Endothelial cell (in vitro differentiated cells): Measurements from ENCODE around the gene IQCH. TPM values are rescaled to one million over a fixed set of nuclear protein-coding genes. Genes with fewer than 3 reads are reported as not detected.

Experiments
- DNase-seq: peaks from one replicate; pipeline ENCODE4 v3.0.0; 2021; ENCODE audit warnings: low spot score
- H3K27ac Mint-ChIP-seq: one replicate; pipeline ENCODE4 v1.8.0; 2021; ENCODE audit warnings: mixed read lengths, inconsistent platforms; ENCODE audit not compliant: unreplicated experiment
- H3K27me3 Mint-ChIP-seq: one replicate; pipeline ENCODE4 v1.8.0; 2021; ENCODE audit warnings: mild to moderate bottlenecking, moderate library complexity, mixed read lengths, inconsistent platforms; ENCODE audit not compliant: unreplicated experiment
- H3K36me3 Mint-ChIP-seq: one replicate; pipeline ENCODE4 v1.8.0; 2021; ENCODE audit warnings: mild to moderate bottlenecking, low read depth, mixed read lengths, inconsistent platforms; ENCODE audit not compliant: unreplicated experiment
- H3K4me1 Mint-ChIP-seq: one replicate; pipeline ENCODE4 v1.8.0; 2021; ENCODE audit warnings: mild to moderate bottlenecking, mixed read lengths, inconsistent platforms; ENCODE audit not compliant: unreplicated experiment
- H3K4me3 Mint-ChIP-seq: one replicate; pipeline ENCODE4 v1.8.0; 2021; ENCODE audit warnings: mild to moderate bottlenecking, mixed read lengths, inconsistent platforms; ENCODE audit not compliant: unreplicated experiment
- H3K9me3 Mint-ChIP-seq: one replicate; pipeline ENCODE4 v1.8.0; 2021; ENCODE audit warnings: mixed read lengths, inconsistent platforms; ENCODE audit not compliant: unreplicated experiment
- total RNA-seq: library from RNA; stranded (reverse); fragmentation: NEBNext Ultra II Directional; extraction: Animal tissue kit (Norgen Biotek cat#: 25700); gene quantifications from one replicate; pipeline ENCODE4 v1.2.1, GENCODE V29; 2021; ENCODE audit not compliant: unreplicated experiment
- TF ChIP-seq, protein P1 (sequence below): fragments of 200-600 bp; sonication (generic); IDR thresholded peaks from one replicate; pipeline ENCODE4 v1.5.0; 2021; ENCODE audit warnings: antibody characterized with exemption; ENCODE audit not compliant: unreplicated experiment

IQCH gene
- total RNA-seq, 1 donor from 2014 or later = 2.4 TPM

DNA sequence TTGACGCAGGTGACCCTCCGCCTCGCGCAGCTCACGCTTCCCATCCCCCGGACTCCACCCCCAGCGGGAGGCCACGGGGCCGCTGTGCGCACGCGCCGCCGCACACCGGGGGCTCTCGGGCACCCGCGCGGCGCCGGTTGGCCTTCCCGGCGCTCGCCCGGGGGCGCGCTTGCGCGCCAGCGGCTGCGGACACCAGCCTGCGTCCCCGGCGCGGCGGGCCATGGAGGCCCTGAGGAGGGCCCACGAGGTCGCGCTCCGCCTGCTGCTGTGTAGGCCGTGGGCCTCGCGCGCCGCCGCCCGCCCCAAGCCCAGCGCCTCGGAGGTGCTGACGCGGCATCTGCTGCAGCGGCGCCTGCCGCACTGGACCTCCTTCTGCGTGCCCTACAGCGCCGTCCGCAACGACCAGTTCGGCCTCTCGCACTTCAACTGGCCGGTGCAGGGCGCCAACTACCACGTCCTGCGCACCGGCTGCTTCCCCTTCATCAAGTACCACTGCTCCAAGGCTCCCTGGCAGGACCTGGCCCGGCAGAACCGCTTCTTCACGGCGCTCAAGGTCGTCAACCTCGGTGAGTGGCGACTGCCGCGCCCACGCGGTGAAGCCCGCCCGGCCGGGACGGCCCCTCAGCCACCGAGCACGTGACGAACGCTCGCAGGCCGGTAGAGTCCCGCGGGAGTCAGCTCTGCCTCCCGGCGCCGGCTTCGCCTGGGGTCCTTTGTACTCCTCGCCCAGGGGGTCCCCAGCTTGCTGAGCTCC, 266.6 kb downstream of the IQCH start, which contains the start of gene C15orf61:
C15orf61 (plus strand) TSS at position 103 of the 754 bp plus-strand sequence; CDS start at position 221, 118 bp downstream.
- no peaks in the 10 kb centered on the region for H3K27me3 Mint-ChIP-seq
- TF ChIP-seq, protein P1, sequence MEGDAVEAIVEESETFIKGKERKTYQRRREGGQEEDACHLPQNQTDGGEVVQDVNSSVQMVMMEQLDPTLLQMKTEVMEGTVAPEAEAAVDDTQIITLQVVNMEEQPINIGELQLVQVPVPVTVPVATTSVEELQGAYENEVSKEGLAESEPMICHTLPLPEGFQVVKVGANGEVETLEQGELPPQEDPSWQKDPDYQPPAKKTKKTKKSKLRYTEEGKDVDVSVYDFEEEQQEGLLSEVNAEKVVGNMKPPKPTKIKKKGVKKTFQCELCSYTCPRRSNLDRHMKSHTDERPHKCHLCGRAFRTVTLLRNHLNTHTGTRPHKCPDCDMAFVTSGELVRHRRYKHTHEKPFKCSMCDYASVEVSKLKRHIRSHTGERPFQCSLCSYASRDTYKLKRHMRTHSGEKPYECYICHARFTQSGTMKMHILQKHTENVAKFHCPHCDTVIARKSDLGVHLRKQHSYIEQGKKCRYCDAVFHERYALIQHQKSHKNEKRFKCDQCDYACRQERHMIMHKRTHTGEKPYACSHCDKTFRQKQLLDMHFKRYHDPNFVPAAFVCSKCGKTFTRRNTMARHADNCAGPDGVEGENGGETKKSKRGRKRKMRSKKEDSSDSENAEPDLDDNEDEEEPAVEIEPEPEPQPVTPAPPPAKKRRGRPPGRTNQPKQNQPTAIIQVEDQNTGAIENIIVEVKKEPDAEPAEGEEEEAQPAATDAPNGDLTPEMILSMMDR = no peak
- DNase-seq = peak; percentile 77
- no peaks in the 10 kb centered on the region for H3K9me3 Mint-ChIP-seq
- H3K36me3 Mint-ChIP-seq = no peaks in the 10 kb centered on the region
- peaks cover 13% of the 10 kb centered on the region for H3K4me1 Mint-ChIP-seq
- H3K27ac Mint-ChIP-seq = peak within 1 kb of the TSS; percentile 32
- peak within 1 kb of the TSS; percentile 91 for H3K4me3 Mint-ChIP-seq

DNA sequence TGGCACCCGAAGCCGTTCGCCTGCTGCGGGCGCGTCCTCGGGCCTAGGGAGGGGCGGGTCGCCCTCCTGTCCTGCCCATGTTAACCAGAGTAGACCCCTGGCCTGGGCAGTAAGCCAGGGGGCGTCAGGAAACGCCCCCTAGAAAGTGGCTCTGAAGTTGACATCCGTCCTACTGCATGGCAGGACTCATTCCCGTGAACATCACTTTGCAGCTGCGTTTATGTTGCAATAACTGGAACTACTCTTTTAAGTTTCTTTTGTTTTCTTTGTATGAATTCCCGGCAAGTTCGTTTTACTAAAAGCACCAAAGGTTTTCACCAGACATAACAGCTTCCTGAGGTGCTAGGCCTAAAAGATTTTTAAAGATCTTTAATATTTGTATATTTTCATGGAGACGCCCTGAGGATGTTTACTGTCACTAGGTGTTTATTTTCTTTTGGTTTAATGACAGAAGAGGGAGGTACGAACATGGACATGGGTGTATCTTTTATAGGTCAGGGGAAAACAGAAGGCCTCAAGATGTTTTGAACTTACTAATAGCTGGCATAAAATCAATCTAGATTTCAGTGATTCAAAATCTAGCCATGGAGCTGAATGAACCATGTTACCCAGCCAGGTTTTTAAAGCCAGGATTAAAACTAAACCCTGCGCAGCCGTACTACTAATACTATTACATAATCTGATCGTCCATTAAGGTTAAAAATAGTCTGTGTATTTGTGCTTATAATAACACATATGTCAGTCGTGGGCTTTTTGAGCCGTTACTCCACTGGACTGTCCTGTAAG, 267.4 kb downstream of the IQCH start:
- H3K27ac Mint-ChIP-seq = peak overlapping the region; percentile 32
- TF ChIP-seq, protein P1 = no peak
- peaks cover 13% of the 10 kb centered on the region for H3K4me1 Mint-ChIP-seq
- H3K27me3 Mint-ChIP-seq = no peaks in the 10 kb centered on the region
- H3K9me3 Mint-ChIP-seq = no peaks in the 10 kb centered on the region
- H3K4me3 Mint-ChIP-seq = peak overlapping the region; percentile 90
- H3K36me3 Mint-ChIP-seq = no peaks in the 10 kb centered on the region
- DNase-seq = no peak

DNA sequence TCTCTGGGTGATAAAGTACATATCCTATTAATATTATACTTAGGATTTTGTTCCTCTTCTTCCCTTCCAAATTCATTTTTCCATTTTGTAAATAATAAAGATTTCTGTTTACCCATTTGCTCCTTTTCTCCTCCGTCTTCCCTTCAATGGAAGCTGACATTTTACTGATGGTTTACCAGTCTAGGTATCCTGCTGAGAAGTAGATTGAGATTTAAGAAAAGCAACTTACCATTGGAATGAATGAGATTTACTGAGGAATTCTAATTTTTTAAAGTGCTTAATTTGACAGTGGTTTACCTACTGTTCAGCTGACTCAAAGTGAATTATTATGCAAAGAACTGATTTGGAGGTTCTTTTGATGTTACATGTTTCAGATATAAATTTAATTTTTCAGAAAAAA, 268.7 kb downstream of the IQCH start:
- Mint-ChIP-seq H3K27ac (no peak overlapping the region), H3K4me3 (no peak overlapping the region), H3K4me1 (peaks cover 13% of the 10 kb centered on the region), H3K9me3 (no peaks in the 10 kb centered on the region), H3K36me3 (no peaks in the 10 kb centered on the region), H3K27me3 (no peaks in the 10 kb centered on the region)
- no peak for DNase-seq
- TF ChIP-seq, protein P1 = no peak

DNA sequence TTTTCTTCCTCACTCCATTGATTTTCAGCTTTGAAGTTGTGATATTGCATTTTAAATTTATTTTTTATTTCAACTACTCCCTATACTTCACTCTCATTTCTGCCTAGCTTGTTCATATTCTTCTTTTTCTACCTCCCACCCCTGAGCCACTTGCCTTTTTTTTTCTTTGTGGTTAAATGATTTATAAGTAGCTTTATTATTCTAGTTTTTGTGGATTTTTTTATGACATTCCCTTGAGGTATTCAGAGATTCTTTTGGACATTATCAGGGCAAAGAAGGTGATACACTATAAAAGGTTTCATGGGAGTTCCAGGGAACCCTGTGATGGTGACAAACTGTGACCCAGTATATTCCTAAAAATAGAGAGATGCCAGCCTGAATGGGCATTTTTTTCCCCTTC, 269.6 kb downstream of the IQCH start:
- H3K27ac Mint-ChIP-seq = no peak overlapping the region
- no peak for DNase-seq

More for the DNA sequence above, 269.6 kb downstream of the IQCH start:
- Mint-ChIP-seq H3K9me3 (no peaks in the 10 kb centered on the region), H3K4me3 (no peak overlapping the region), H3K27me3 (no peaks in the 10 kb centered on the region), H3K4me1 (peaks cover 9% of the 10 kb centered on the region), H3K36me3 (no peaks in the 10 kb centered on the region)
- TF ChIP-seq, protein P1 = no peak
